Superior temporal gyrus (tissue), 1 donor: ENCODE measurements around the gene ATP1B1.
"Not testable (repeated sequence)": the region's sequence is repeated elsewhere in the genome, so short reads cannot be mapped to it uniquely, and the experiment has no call there.

Experiments used
- DNase-seq: peaks from one replicate; pipeline ENCODE4 v3.0.0-alpha.2; 2016; ENCODE audit errors: extremely low spot score

ATP1B1 gene

GRCh38 chr1:169142129-169142528, 35.6 kb downstream of the ATP1B1 start:
- no peak for DNase-seq

DNA sequence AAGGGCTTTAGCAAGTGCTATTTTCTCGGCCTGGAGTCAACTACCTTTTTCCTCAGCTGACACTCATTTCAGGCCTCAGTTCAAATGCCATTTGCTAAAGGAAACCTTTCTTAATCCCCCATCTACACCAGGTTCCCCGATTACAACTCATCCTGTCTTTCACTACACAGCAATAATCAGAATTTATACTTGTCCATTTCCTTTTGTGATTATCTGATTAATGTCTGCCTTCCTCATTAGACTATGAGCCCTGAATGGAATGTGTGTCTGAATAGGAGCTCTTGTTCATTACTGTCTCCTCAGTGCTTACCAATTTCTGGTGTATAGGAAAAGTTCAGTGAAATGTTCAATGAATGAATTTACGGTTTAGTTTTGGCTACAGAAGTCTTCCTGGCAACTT, 36.9 kb downstream of the ATP1B1 start:
- peak; percentile 19 for DNase-seq

GRCh38 chr1:169143984-169144383, 37.5 kb downstream of the ATP1B1 start:
- DNase-seq: peak; percentile 22

DNA sequence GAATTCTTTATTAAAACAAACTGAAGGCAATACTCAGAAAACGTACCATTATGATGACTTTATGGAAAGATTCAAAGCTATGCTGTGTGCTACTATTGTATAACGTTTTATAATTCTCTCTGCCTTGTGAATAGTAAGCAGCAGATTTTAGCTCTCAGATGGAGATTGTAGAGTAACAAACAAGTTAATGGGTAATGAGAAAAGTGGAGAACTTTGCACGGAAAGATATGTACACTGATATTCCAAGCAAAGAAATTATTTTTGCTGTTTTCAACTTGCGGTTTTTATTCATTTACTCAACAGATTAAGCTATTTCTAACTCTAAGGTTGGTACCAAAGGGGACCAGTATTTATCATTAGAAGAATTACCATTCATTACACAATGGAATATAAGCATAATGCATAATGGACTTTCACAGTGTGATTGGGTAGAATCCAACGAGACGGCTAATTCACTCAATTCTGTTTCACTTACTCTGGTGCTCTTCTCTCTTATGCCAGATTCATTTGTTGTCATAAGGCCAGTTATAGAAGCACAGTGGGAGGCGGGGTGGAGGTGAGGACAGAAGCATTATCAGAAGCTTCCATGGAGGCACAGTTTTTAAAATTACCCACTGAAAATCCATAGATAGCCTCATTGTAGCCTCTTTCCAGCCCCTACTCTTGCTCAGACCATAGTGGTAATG, 38.6 kb downstream of the ATP1B1 start:
- DNase-seq: peak; percentile 69

DNA sequence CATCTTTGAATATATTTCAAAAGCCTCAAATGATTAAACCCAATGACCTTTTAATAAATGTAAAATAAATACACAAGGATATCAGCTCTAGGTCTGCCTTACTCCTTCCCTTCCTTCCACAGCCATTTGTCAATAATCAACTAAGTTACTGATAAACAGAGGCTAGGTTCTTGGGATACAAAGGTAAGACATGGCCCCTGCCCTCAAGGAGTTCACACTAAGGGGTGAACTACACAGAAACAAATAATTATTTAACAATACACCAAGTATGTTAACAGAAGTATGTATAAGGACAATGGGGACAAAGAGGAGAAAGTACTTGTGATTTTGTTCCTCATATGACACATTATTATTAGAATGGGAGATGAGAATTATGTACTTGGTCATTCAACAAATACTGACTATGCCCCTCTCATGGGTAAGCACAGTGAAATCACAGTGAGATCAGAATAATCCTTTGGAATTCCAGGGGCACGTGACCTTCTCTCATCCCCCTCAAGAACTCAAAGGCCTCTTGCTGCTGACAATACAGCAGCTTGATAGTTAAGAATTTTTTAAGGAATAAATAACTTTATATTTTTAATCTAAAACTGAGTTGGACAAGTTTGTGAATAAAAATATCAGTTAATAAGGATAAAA, 40.2 kb downstream of the ATP1B1 start:
- no peak for DNase-seq

- DNase-seq: no peak
These were observed 42.2 kb downstream of the ATP1B1 start for GRCh38 chr1:169148472-169149252.

DNA sequence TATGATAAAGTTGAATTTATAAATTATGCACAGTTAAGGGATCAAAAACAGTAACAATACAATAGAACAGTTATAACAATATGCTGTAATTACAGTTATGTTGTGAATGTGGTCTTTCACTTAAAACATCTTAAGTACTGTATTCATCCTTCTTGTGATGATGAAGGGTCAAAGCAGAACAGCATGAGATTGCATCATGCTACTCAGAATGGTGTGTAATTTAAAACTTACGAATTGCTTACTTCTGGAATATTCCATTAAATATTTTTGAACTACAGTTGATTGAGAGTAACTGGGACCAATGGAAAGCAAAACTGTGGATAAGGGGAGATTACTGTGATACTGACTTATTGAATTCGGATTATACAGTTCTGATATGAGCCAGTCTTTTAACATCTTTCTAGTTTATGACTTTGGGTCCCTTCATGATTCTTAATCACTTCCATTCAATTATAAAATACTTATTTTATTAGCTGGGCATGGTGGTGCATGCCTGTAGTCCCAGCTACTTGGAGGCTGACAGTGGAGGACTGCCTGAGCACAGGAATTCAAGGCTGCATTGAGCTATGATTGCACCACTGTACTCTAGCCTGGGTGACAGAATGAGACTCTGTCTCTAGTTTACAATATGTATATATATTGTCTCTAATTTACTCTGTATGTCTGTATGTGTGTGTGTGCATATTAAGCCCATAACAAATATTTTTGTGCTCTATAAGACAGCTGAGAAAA, 43.2 kb downstream of the ATP1B1 start:
- no peak for DNase-seq

GRCh38 chr1:169150641-169151337, 44.3 kb downstream of the ATP1B1 start:
- no peak for DNase-seq

DNA sequence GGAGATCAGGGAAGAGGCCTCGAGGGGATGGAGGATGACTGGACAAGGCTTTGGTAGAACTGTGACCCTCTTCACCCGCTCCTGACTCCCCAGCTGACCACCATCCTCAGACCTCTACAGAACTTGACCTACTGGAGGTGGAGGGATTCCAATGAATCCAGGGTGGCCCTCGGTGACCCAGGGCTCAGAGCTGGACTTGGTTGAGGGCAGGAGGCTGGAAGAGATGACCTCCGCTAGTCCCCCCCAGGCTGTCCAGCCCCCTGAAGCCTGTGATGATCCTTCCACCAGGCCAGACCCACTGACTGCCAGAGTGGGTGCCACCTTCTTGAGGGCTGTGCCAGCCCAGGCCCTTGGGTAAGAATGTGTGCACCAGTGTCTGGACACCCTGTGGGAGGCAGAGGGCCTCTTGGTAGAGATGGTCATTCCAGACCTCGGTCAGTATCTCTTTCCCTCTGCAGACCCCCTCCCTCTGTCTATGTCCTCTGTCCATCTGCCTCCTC, 44.9 kb downstream of the ATP1B1 start:
- no peak for DNase-seq

GRCh38 chr1:169155675-169156074, 49.2 kb downstream of the ATP1B1 start:
- no peak for DNase-seq

DNA sequence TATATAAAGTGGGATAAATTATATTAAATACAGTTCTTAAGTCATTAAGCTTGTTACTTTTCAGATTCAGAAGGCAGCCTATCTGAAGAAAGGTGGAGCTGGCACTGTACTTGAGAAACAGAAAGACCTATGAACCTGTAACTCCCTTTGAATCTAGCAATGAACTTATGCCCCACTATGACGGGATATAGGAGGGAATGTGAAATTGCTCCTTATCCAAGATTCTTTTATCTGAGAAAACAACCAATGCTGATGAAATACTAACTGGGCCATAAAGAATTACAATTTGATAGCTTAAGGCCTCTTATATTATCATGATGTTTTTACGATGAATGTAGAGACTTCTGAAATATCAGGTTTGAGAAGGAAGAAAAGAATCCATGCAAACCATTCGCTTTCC, 50.1 kb downstream of the ATP1B1 start:
- DNase-seq: no peak

DNA sequence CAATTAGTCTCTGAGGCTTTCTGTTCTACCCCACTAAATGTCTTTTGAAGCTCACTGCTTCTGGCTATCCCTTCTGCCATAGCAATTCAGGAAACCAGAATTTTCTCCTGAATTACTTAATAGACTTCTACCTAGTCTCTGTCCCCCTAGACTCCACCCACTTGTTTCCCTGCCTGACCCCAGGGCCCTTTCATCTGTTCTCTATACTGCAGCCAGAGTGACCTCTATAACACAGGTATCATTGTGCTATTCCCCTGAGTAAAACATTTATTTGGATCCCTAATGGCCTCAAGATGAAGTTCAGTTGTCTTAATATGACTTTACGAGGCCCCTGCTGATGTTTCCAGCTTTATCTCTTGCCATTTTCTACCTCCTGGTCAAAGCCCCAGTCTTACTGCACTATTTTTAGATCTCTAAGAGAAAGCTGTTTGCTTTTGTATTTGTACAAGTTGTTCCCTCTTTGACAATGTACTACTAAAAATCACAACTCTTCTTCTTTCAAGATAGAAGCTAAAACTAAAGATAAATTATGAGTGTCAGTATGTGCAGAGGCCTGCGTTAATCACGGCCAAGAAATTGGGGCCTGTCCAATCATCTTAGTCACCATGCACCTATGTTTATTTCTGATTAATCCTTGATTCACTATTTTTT, 54.5 kb downstream of the ATP1B1 start:
- no peak for DNase-seq

DNA sequence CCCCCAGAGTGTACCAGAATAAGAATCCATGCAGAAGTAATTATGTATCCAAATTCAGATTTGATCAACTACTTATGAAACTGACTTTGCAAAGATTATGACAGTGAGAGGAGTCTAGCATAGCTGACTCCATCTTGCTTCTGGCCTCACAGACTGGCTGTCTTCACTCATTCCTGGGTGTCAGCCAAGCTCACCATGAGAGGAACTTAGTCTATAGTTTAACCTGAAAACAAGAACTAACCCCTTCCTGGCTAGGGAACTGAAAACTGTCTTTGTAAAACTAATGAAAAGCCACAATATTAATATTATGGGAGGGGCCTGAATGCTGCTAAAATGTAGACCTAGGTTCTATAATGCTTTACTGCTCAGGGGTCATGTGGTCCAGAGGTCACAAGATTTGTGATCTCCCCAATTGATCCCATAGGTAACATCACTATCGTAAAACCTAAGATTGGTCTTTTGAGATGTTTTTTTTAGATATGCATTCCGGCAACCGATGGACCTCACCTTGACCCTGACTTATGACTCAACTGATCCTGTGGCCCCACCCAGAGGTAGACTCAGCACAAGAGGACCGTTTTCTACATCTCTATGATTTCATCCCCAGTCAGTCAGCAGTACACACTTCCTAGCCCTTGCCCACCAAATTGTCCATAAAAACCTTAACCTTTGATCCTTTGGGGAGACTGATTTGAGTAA, 55.2 kb downstream of the ATP1B1 start:
- no peak for DNase-seq

GRCh38 chr1:169163059-169163458, 56.6 kb downstream of the ATP1B1 start:
- DNase-seq: peak; percentile 70

GRCh38 chr1:169175461-169175860, 69.0 kb downstream of the ATP1B1 start:
- no peak for DNase-seq

- DNase-seq: not testable (repeated sequence)
These were observed 72.9 kb downstream of the ATP1B1 start for GRCh38 chr1:169179431-169179830.

GRCh38 chr1:169180174-169180573, 73.7 kb downstream of the ATP1B1 start:
- DNase-seq: no peak
